ENCODE results near the gene PDXK.

Gene PDXK

DNA sequence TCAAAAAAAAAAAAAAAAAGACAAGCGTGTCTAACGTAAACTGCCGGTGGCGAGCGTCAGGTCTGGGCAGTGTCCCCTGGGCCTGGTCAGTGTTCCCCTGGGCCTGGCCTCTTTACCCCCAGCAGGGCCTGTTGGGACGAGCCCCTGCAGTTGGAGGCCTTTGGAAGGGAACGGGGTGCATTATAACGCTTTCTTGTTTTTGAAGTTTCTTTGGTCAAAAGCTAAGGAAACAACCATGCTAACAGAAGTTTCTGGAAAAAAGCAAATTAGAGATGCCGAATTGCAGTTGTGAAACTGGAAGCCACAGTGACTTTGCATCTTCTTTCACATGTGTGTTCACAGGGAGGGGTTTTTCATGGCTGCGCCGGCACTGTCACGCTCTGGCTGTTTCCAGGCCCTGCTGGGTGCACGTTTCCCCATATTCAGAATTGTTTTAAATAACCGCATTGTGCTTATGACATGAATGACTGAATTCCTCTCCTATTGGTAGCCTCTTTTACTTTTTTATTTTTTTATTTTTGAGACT, 86.4 kb downstream of the PDXK start:
- no peak overlapping the region for H3K4me3 ChIP-seq (ENCODE audit: low read depth, low read length)
- TF ChIP-seq, protein P1, sequence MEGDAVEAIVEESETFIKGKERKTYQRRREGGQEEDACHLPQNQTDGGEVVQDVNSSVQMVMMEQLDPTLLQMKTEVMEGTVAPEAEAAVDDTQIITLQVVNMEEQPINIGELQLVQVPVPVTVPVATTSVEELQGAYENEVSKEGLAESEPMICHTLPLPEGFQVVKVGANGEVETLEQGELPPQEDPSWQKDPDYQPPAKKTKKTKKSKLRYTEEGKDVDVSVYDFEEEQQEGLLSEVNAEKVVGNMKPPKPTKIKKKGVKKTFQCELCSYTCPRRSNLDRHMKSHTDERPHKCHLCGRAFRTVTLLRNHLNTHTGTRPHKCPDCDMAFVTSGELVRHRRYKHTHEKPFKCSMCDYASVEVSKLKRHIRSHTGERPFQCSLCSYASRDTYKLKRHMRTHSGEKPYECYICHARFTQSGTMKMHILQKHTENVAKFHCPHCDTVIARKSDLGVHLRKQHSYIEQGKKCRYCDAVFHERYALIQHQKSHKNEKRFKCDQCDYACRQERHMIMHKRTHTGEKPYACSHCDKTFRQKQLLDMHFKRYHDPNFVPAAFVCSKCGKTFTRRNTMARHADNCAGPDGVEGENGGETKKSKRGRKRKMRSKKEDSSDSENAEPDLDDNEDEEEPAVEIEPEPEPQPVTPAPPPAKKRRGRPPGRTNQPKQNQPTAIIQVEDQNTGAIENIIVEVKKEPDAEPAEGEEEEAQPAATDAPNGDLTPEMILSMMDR (IDR thresholded peaks at IDR 0.05; ENCODE audit: control insufficient read depth, extremely low read depth, insufficient read depth): no peak
- DNase-seq (ENCODE audit: low read depth): no peak

DNA sequence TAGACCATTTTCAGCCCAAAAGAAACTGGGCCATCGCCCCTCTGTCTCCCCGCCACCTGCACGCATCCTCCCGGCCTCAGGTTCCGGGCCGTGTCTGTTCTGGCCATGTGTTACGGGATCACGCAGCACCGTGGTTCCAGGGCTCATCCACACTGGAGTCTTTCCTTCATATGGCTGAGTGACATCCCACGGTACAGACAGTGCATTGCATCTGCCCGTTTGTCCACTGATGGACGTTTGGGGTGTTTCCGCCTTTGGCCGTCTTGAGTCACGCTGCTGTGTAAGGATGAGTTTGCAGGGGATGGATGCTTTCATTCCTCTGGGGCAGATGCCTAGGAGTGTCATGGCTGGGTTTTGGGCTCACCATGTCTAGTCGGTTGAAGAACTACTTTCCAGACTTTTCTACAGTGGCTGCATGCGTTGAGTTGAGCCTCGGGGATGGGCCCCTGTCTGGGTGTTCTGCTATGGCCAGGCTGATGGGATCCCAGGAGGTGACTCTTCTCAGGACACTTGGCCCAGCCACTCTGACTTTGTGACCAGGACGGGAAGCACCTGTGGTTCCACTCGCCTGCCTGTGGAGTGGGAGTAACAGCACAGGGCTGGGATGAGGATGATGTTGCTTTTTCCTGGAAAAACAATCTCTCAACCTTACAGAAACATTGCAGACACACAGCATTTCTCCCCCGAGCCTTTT, 87.2 kb downstream of the PDXK start:
- no peak overlapping the region for H3K4me3 ChIP-seq (ENCODE audit: low read depth, low read length)
- TF ChIP-seq, protein P1 (IDR thresholded peaks at IDR 0.05; ENCODE audit: control insufficient read depth, extremely low read depth, insufficient read depth): no peak
- DNase-seq (ENCODE audit: low read depth): no peak

DNA sequence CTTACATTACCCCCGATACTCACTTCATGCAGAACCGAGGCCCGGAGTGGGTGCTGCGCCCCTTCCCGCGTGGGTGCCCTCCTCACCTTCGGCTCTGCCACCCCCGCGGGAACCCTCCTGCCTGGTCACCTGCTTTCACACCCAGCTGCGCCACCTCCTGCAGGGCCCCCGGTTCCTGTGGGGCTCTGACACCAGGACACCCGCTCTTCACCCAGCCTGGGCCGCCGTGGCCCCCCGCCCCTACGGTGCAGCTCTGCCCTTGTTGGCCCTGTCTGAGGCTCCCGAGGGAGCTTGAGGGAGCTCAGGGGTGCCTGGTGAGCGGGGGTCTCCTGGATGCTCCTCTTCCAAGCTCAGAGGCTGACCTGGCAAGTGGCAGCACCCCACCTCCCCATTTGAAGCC, 89.4 kb downstream of the PDXK start:
- DNase-seq (ENCODE audit: low read depth): no peak
- no peak overlapping the region for H3K4me3 ChIP-seq (ENCODE audit: low read depth, low read length)
- TF ChIP-seq, protein P1 (IDR thresholded peaks at IDR 0.05; ENCODE audit: control insufficient read depth, extremely low read depth, insufficient read depth): no peak

DNA sequence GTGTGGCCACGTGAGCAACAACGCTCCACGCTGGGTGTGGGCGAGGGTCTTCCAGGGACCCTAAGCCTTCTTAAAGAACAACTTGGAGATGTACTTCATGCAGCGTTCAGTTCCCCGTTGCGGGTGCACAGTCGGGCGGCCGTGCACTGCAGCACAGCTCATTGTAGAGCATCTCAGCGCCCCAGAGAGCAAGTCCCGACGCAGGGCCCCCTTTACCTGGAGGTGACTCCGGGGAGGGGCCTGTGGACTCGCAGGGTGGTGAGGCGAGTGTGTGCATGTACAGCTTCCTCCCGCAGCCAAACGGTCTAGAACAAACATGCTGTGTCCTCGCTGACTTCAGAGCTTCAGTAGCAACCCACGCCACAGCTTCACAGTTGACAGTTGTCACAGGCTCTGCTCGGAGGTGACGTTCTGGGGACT, 89.9 kb downstream of the PDXK start:
- DNase-seq (ENCODE audit: low read depth): no peak
- TF ChIP-seq, protein P1 (IDR thresholded peaks at IDR 0.05; ENCODE audit: control insufficient read depth, extremely low read depth, insufficient read depth): no peak
- no peak overlapping the region for H3K4me3 ChIP-seq (ENCODE audit: low read depth, low read length)

DNA sequence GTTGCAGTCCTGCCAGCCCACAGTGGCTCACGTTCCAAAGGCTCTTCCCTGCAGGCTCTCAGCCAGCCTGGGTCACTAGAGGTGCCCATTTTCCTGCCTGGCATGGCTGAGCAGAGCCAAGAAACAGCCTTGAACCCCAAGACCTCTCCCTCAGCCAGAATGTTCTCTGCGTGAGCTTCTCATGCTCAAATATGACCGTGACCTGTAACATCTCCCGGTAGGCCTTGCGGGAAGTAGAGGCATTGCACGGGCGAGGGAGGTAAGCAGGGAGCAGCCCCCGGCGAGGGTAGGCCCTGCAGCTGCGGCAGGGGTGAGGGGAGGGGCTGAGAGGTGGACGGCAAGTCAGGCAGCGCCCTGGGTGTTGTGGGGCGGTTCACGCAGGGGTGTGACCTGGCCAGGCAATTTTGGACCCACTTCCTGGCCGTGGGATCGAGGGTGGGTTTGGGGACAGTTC, 90.4 kb downstream of the PDXK start:
- no peak overlapping the region for H3K4me3 ChIP-seq (ENCODE audit: low read depth, low read length)
- DNase-seq (ENCODE audit: low read depth): no peak
- TF ChIP-seq, protein P1 (IDR thresholded peaks at IDR 0.05; ENCODE audit: control insufficient read depth, extremely low read depth, insufficient read depth): no peak

DNA sequence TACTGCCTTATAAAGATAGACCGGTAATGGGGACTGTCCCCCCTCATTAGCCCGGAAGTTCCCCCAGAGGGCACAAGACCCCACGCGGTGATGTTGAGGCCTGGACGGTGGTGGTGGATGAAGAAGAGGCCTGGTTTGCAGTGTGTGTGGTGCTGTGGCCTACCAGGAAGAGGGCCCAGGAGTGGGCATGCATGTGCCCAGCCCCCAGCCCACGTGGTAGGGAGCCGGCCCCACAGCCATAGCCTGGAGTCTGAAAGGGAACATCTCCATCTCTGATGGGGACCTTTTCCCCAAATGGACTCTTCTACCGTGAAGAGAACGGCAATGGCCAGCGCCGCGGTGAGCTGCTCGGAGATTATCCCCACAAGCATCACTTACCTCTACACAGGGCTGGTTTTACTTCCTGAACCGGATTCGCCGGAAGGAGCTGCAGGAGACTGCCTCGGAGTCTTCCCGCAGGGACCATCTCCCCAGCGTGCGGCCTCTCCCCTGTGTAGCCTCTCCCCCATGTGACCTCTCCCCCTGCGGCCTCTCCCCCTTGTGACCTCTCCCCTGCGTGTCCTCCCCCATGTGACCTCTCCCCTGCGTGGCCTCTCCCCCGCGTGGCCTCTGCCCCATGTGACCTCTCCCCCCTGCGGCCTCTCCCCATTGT, 91.0 kb downstream of the PDXK start:
- no peak for DNase-seq (ENCODE audit: low read depth)
- H3K4me3 ChIP-seq (ENCODE audit: low read depth, low read length): no peak overlapping the region
- TF ChIP-seq, protein P1 (IDR thresholded peaks at IDR 0.05; ENCODE audit: control insufficient read depth, extremely low read depth, insufficient read depth): no peak
